Fibroblast of lung (primary cell): ENCODE data around the gene WWOX. TPM values are rescaled to one million over a fixed set of nuclear protein-coding genes. Genes with fewer than 3 reads are reported as not detected.

Experiments used
- DNase-seq, 2 donors: peaks; one replicate each; pipeline versions ENCODE4 v3.0.0 to v3.0.0-alpha.2; 2010; ENCODE audit warnings: low read depth in 2 of 2
- H2AFZ ChIP-seq: 2 replicates; pipeline ENCODE4 v1.5.1; 2012; ENCODE audit warnings: low read length, control low read depth, inconsistent platforms
- H3K27ac ChIP-seq: 2 replicates; pipeline ENCODE4 v1.5.1; 2011; ENCODE audit warnings: low read length, control low read depth; ENCODE audit not compliant: insufficient read depth
- H3K27me3 ChIP-seq: 2 replicates; pipeline ENCODE4 v1.5.1; 2011; ENCODE audit warnings: mild to moderate bottlenecking, low read length; ENCODE audit not compliant: control insufficient read depth, insufficient read depth
- H3K36me3 ChIP-seq: 2 replicates; pipeline ENCODE4 v1.5.1; 2011; ENCODE audit warnings: low read length; ENCODE audit not compliant: control insufficient read depth, insufficient read depth
- H3K4me1 ChIP-seq: 2 replicates; pipeline ENCODE4 v1.5.1; 2011; ENCODE audit warnings: low read length; ENCODE audit not compliant: control insufficient read depth, insufficient read depth; ENCODE audit errors: extremely low read depth
- H3K4me2 ChIP-seq: 2 replicates; pipeline ENCODE4 v1.5.1; 2011; ENCODE audit warnings: low read length, control low read depth; ENCODE audit not compliant: insufficient read depth; ENCODE audit errors: extremely low read depth
- H3K4me3 ChIP-seq, 4 experiments: fragments of 200-600 bp in 1 of 4; sonication (generic) in 1 of 4; replicated peaks in 1 of 4; 2 replicates each; pipeline ENCODE4 v1.5.1; 2011 to 2016; ENCODE audit warnings: low read length in 4 of 4, low read depth in 3 of 4, mild to moderate bottlenecking in 3 of 4, control low read depth in 2 of 4, inconsistent platforms in 1 of 4, mixed read lengths in 1 of 4; ENCODE audit not compliant: insufficient read depth in 1 of 4; ENCODE audit errors: control extremely low read depth in 1 of 4
- H3K79me2 ChIP-seq: 2 replicates; pipeline ENCODE4 v1.5.1; 2012; ENCODE audit warnings: mild to moderate bottlenecking, low read length, inconsistent platforms; ENCODE audit not compliant: control insufficient read depth, insufficient read depth
- H3K9ac ChIP-seq: 2 replicates; pipeline ENCODE4 v1.5.1; 2011; ENCODE audit warnings: mild to moderate bottlenecking, low read length, control low read depth; ENCODE audit not compliant: insufficient read depth
- H3K9me3 ChIP-seq: 2 replicates; pipeline ENCODE4 v1.5.1; 2012; ENCODE audit warnings: low read depth, low read length; ENCODE audit not compliant: control insufficient read depth, insufficient read depth
- H4K20me1 ChIP-seq: 2 replicates; pipeline ENCODE4 v1.5.1; 2011; ENCODE audit warnings: low read length; ENCODE audit not compliant: control insufficient read depth, insufficient read depth; ENCODE audit errors: extremely low read depth
- EZH2 ChIP-seq: IDR thresholded peaks from 2 replicates; pipeline ENCODE4 v1.5.1; 2012; ENCODE audit warnings: low read length, control low read depth, mild to moderate bottlenecking; ENCODE audit errors: missing control alignments
- polyA plus RNA-seq, 2 donors: library from polyadenylated mRNA; depleted of rRNA in 1 of 2; stranded (reverse) in 1 of 2; unstranded in 1 of 2; fragments of >200 nt; gene quantifications; 2 replicates each; pipeline ENCODE4 v1.2.1, GENCODE V29; 2011 to 2012; ENCODE audit warnings: missing spikeins in 1 of 2
- total RNA-seq: library from RNA; depleted of rRNA; stranded (reverse); fragments of >200 nt; gene quantifications from 2 replicates; pipeline ENCODE4 v1.2.1, GENCODE V29; 2014
- TF ChIP-seq, protein P1 (sequence below), 2 donors: IDR thresholded peaks in 1 of 2; conservative IDR thresholded peaks in 1 of 2; 1 replicate in 1 of 2; 2 replicates in 1 of 2; pipeline ENCODE4 v1.5.1; 2011 to 2012; ENCODE audit warnings: low read length in 2 of 2, control low read depth in 1 of 2, inconsistent platforms in 1 of 2, low read depth in 1 of 2, mild to moderate bottlenecking in 1 of 2

Gene WWOX
- total and polyA plus RNA-seq, 2 donors (not counting 1 experiment from before 2014, with no cell fraction given), result 5.6 to 16.3 TPM

DNA sequence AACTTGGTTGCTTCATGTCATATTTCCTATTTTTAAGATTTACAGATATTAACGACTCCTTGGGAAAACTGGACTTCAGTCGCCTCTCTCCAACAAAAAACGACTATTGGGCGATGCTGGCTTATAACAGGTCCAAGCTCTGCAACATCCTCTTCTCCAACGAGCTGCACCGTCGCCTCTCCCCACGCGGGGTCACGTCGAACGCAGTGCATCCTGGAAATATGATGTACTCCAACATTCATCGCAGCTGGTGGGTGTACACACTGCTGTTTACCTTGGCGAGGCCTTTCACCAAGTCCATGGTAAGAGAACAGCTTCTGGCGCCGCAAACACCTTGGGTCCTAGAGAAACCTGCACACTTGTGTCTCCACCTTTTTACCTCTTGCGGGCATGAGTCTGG, 333.0 kb downstream of the WWOX start:
- H3K4me2 ChIP-seq, result no peak overlapping the region

DNA sequence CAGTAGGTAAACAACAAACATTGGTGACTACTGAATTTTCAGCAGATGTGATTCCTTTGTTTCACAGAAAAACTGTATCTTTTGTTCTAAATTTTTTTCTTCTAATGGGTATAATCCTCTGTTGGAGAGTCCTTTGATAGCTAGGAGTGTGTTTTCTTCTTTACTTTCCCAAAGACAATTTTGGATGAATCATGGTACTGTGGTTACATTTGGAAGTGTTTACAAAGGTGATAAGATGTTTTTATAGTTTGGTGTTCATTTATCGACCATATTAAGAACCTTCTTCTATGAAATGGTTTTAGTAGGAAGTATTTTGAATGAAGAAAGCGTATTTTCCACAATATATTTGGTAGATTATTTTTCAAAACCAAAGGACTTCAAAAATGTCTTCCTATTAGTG, 333.7 kb downstream of the WWOX start:
- H3K9me3 ChIP-seq, result no peaks in the 10 kb centered on the region
- H3K4me2 ChIP-seq, result no peak overlapping the region
- H4K20me1 ChIP-seq, result no peaks in the 10 kb centered on the region
- no peaks in the 10 kb centered on the region for H3K4me1 ChIP-seq
- TF ChIP-seq, protein P1, sequence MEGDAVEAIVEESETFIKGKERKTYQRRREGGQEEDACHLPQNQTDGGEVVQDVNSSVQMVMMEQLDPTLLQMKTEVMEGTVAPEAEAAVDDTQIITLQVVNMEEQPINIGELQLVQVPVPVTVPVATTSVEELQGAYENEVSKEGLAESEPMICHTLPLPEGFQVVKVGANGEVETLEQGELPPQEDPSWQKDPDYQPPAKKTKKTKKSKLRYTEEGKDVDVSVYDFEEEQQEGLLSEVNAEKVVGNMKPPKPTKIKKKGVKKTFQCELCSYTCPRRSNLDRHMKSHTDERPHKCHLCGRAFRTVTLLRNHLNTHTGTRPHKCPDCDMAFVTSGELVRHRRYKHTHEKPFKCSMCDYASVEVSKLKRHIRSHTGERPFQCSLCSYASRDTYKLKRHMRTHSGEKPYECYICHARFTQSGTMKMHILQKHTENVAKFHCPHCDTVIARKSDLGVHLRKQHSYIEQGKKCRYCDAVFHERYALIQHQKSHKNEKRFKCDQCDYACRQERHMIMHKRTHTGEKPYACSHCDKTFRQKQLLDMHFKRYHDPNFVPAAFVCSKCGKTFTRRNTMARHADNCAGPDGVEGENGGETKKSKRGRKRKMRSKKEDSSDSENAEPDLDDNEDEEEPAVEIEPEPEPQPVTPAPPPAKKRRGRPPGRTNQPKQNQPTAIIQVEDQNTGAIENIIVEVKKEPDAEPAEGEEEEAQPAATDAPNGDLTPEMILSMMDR (conservative IDR thresholded peaks at IDR 0.05 in 1 of 2, IDR thresholded peaks at IDR 0.05 in 1 of 2; ENCODE audit: low read depth in 1 of 2, low read length in 2 of 2), result no peak
- TF ChIP-seq EZH2, result no peak
- H2AFZ ChIP-seq, result no peak overlapping the region
- H3K27ac ChIP-seq, result no peak overlapping the region
- H3K27me3 ChIP-seq, result no peaks in the 10 kb centered on the region
- no peak overlapping the region for H3K4me3 ChIP-seq
- DNase-seq, result no peak
- no peak overlapping the region for H3K9ac ChIP-seq
- no peaks in the 10 kb centered on the region for H3K79me2 ChIP-seq
- H3K36me3 ChIP-seq, result no peaks in the 10 kb centered on the region

More for the DNA sequence above, 333.0 kb downstream of the WWOX start:
- Histone ChIP-seq H3K9ac (no peak overlapping the region), H2AFZ (no peak overlapping the region), H3K4me1 (no peaks in the 10 kb centered on the region), H3K9me3 (no peaks in the 10 kb centered on the region), H4K20me1 (no peaks in the 10 kb centered on the region), H3K27ac (no peak overlapping the region), H3K27me3 (no peaks in the 10 kb centered on the region), H3K4me3 (no peak overlapping the region), H3K79me2 (no peaks in the 10 kb centered on the region), H3K36me3 (no peaks in the 10 kb centered on the region)
- DNase-seq, result no peak
- TF ChIP-seq EZH2, result no peak
- TF ChIP-seq, protein P1 (conservative IDR thresholded peaks at IDR 0.05 in 1 of 2, IDR thresholded peaks at IDR 0.05 in 1 of 2; ENCODE audit: low read depth in 1 of 2, low read length in 2 of 2), result no peak

DNA sequence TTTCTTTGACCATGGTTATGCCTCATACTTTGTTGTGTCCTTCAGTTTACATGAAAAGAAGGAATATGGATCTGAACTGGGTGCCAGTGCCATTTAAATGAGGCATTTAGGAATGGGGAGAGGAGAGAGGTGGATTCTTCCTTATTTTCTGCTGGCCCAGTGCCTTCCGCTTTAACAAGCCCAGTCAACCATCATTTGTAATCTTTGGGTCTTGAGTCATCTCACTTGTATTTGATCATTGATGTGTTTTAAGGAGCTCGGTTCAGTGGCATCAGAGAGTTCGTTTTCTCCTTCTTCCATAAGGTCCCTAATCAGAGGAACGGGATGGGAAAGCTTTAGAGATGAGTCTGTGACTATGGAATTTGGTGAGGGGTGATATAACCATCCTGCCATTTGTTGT, 334.9 kb downstream of the WWOX start:
- TF ChIP-seq EZH2, result no peak
- TF ChIP-seq, protein P1 (conservative IDR thresholded peaks at IDR 0.05 in 1 of 2, IDR thresholded peaks at IDR 0.05 in 1 of 2; ENCODE audit: low read depth in 1 of 2, low read length in 2 of 2), result no peak
- DNase-seq, result no peak
- H3K4me3 ChIP-seq, result no peak overlapping the region
- no peaks in the 10 kb centered on the region for H3K27me3 ChIP-seq
- no peaks in the 10 kb centered on the region for H3K9me3 ChIP-seq
- H2AFZ ChIP-seq, result no peak overlapping the region
- no peaks in the 10 kb centered on the region for H3K36me3 ChIP-seq
- no peaks in the 10 kb centered on the region for H4K20me1 ChIP-seq
- H3K9ac ChIP-seq, result no peak overlapping the region
- no peak overlapping the region for H3K4me2 ChIP-seq
- H3K79me2 ChIP-seq, result no peaks in the 10 kb centered on the region
- no peaks in the 10 kb centered on the region for H3K4me1 ChIP-seq
- H3K27ac ChIP-seq, result no peak overlapping the region
